GM18517 (cell line): Measurements from ENCODE around the gene TMEM14B.
"Not testable (repeated sequence)": the region's sequence is repeated elsewhere in the genome, so short reads cannot be mapped to it uniquely, and the experiment has no call there.

Experiments used
- ATAC-seq: cut with Tn5 transposase; IDR thresholded peaks from one replicate; pipeline ENCODE4 v1.9.1; 2021; ENCODE audit warnings: mild to moderate bottlenecking, moderate library complexity; ENCODE audit not compliant: unreplicated experiment

Gene TMEM14B

GRCh38 chr6:10745116-10745515 lies 2.5 kb upstream of the TMEM14B start:
- no peak for ATAC-seq

- no peak for ATAC-seq
Measured at GRCh38 chr6:10746915-10747250, 722 bp upstream of the TMEM14B start.

- ATAC-seq = no peak
Measured at GRCh38 chr6:10749734-10750133, 2.1 kb downstream of the TMEM14B start.

GRCh38 chr6:10750568-10750967 lies 3.0 kb downstream of the TMEM14B start:
- ATAC-seq = not testable (repeated sequence)

GRCh38 chr6:10751757-10752156 lies 4.2 kb downstream of the TMEM14B start:
- not testable (repeated sequence) for ATAC-seq

GRCh38 chr6:10756085-10756484 lies 8.5 kb downstream of the TMEM14B start:
- ATAC-seq = no peak

GRCh38 chr6:10759312-10759839 lies 11.8 kb downstream of the TMEM14B start:
- ATAC-seq = no peak

- ATAC-seq = no peak
Measured at GRCh38 chr6:10759884-10760329, 12.3 kb downstream of the TMEM14B start.

GRCh38 chr6:10763006-10763405 lies 15.4 kb downstream of the TMEM14B start:
- no peak for ATAC-seq

GRCh38 chr6:10769419-10769818 lies 21.8 kb downstream of the TMEM14B start:
- ATAC-seq = no peak

GRCh38 chr6:10771371-10771894 lies 23.8 kb downstream of the TMEM14B start:
- ATAC-seq = no peak

- ATAC-seq = no peak
Measured at GRCh38 chr6:10778230-10778629, 30.6 kb downstream of the TMEM14B start.

- ATAC-seq = no peak
Measured at GRCh38 chr6:10779076-10779475, 31.5 kb downstream of the TMEM14B start.

- no peak for ATAC-seq
Measured at GRCh38 chr6:10791673-10792072, 44.1 kb downstream of the TMEM14B start.

- ATAC-seq = no peak
Measured at GRCh38 chr6:10792101-10792500, 44.5 kb downstream of the TMEM14B start.

GRCh38 chr6:10793035-10793434 lies 45.4 kb downstream of the TMEM14B start:
- ATAC-seq = no peak

- no peak for ATAC-seq
Measured at GRCh38 chr6:10793695-10794094, 46.1 kb downstream of the TMEM14B start.

GRCh38 chr6:10794239-10794638 lies 46.6 kb downstream of the TMEM14B start:
- ATAC-seq = no peak

- ATAC-seq = no peak
Measured at GRCh38 chr6:10800810-10801209, 53.2 kb downstream of the TMEM14B start.

GRCh38 chr6:10801224-10801848 lies 53.7 kb downstream of the TMEM14B start:
- peak; percentile 95 for ATAC-seq
